Activated CD4-positive, alpha-beta T cell treated with anti-CD3 and anti-CD28 coated beads, Interleukin-2, amount 50 U/mL, for 16 hours (primary cell): ENCODE results near the gene CHCHD6.

Experiments used
- DNase-seq: peaks from one replicate; pipeline ENCODE4 v3.0.0-alpha.2; 2020

Gene CHCHD6

DNA sequence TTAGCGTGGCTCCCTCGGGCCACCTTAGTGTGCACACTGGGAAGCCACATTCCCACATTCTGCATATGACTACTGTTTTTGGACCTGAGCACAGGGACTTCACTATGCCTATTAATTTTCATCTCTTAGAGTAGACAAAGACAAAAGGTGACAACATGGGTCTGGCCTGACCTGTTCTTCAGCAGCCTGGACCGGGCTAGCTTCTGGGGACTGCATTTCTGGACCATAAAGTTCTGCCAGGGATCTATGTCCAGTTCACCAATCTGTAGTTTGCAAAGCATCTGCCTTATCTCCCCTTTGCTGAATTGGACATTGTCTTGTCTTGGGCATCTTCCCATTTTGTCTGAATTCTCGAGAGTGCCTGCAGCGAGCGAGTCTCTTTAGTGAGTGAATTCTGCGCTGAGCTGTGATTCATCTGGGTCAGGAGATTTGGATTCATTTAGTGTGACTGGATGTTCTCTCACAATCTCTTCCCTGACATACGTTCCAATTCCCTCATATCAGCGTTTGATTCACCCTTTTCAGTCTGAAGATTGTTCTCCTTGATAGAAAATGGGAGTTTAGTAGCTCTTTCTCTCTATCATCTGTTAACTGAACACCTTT lies 166.7 kb downstream of the CHCHD6 start:
- no peak for DNase-seq

- DNase-seq = no peak
Observed at GRCh38 chr3:126872701-126873342, 168.8 kb downstream of the CHCHD6 start.

GRCh38 chr3:126873416-126873815 lies 169.4 kb downstream of the CHCHD6 start:
- DNase-seq = no peak

- DNase-seq = no peak
Observed at GRCh38 chr3:126878664-126879063, 174.6 kb downstream of the CHCHD6 start.

GRCh38 chr3:126880901-126881300 lies 176.9 kb downstream of the CHCHD6 start:
- no peak for DNase-seq

DNA sequence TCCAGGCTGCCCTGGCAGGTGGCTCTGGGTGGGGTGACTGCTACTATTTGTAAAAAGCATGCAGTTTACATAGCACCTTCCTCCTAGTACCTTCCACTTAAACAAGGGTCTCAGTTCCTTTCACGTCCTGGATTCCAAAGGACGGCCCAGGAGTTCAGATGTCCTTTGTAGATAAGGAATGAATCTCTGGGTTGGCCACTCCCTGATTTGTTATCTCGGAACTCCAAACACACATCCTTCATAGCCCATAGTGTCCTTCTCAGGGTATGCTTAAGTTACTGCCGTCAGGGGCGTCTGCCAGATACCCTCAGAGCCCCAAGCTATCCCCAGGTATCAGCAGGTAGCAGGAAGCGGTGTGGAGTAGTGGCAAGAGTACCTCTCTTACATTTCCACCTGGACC lies 177.8 kb downstream of the CHCHD6 start:
- DNase-seq = no peak

DNA sequence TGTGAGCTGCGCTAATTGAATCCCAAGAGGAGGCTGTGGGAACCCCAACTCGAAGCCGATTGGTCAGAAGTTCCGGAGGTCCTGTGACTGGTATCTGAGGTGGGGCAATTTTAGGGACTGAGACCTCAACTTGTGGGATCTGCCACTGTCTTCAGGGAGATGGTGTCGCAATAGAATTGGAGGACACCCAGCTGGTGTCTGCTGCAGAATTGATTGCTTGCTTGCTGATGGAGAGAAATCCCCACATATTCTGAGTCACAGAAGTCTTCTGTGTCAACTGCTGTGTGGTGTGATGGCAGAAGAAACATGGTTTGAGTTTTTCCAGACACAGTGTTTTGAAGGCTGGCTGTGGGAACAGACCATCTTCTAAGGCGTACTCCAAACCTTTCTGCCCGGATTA lies 179.2 kb downstream of the CHCHD6 start:
- DNase-seq = no peak

- no peak for DNase-seq
Observed at GRCh38 chr3:126885425-126885824, 181.4 kb downstream of the CHCHD6 start.

GRCh38 chr3:126886217-126886616 lies 182.2 kb downstream of the CHCHD6 start:
- no peak for DNase-seq

GRCh38 chr3:126887686-126888085 lies 183.6 kb downstream of the CHCHD6 start:
- no peak for DNase-seq

DNA sequence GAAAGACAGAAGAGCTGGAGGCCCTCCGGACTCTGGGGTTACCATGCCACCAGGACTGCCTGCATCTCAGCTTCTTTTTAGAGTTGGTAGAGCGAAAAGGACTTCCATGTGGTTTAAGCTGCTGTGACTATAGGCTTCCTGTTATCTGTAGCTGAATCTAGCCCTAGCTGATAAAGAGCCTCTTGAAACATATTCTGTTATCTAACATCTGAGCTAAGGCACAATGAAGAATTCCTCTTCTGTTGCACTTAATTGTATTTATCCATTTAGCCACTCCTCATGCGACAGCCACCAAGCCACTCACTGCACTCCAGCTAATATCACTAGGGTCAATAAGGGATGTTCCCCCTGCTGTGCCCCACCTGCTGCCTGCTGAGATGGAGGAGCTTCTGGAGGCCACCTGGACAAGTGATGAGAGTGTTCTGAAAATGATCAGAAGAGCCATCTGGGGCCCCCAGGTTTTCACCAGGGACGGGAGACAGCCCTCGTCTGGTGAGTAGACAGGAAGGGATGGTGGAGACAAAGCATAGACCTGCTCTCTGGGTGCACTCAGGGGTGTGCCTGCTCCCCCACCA lies 184.2 kb downstream of the CHCHD6 start:
- no peak for DNase-seq

GRCh38 chr3:126889276-126890201 lies 185.5 kb downstream of the CHCHD6 start:
- DNase-seq = no peak

DNA sequence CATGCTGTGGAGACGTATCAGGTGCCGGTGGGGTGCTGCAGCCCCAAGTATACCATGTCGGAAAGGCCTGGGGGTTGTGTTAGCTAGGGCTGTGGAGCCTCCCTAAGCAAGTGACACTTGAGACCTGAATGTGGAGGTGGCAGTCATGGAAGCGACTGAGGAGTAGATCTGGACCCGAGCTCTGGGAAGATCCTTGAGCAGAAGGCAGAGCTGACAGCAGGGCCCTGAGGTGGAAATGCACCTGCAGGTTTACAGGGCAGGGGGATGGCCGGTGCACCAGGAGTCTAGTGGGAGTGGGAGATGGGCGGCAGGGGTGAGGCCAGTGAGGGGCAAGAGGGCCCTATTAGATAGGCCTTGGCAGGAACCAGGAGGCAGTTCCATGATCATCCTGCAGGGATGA lies 187.1 kb downstream of the CHCHD6 start:
- DNase-seq = no peak

GRCh38 chr3:126891791-126892190 lies 187.8 kb downstream of the CHCHD6 start:
- DNase-seq = no peak

GRCh38 chr3:126893651-126894050 lies 189.6 kb downstream of the CHCHD6 start:
- DNase-seq = no peak

DNA sequence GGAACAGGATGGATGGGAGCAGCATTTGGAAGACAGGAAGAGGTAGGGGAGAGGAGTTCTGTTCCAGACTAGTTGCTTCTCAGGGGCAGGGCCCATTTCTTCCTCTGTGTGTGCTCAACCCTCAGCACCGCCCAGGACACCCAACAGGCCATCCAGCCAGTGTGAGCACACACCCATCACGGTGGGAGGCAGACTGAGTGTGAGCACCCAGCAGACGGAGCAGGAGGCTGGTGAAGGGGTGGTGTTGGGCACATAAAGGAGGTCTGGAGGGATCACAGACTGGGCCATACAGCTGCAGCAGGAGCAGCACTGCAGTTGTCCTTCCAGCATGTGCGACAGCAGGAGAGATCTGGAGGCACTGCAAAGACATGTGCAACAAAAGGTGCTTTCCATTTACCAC lies 190.4 kb downstream of the CHCHD6 start:
- no peak for DNase-seq

DNA sequence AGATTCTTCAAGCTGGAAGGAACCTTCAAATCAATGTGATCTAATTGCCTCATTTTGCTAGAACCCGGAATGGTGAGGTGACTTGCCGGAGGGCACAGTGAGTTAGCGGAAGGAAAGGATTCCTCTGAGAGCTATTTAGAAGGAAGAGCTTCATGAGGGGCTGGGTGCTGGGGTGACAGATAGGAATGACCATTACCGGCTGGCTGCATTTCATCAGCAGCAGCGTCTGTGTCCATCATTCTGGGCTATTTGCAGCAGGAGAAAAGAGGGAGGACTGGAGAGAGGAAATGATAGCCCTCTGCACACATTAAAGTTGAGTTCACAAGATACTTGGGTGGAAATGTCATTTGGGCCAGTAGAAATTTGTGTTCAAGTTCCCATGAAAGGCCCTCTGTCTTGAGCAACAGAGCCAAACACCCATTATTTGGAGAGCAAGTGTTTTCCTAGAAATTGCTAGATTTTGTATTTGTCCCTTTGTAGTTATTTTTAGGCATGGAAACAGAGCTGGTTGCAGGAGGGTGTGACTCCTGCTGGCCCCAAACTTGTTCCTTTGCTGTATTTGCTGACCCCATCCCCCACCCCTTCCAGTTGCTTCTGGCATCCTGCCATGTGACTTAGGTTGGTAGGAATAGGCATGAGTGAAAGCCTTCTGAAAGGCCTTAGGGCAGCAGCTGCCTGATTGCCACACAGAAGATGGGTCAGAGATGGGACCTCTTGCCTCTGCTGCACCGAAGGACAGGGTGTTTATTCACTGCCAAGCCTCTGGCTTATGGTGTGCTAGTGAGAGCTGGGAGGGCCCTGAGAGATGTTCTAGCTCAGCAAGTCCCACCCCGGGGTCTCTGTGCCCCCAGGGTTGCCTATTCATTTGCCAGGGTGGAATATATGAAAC lies 191.4 kb downstream of the CHCHD6 start:
- no peak for DNase-seq

GRCh38 chr3:126896067-126896441 lies 192.0 kb downstream of the CHCHD6 start:
- DNase-seq = no peak

DNA sequence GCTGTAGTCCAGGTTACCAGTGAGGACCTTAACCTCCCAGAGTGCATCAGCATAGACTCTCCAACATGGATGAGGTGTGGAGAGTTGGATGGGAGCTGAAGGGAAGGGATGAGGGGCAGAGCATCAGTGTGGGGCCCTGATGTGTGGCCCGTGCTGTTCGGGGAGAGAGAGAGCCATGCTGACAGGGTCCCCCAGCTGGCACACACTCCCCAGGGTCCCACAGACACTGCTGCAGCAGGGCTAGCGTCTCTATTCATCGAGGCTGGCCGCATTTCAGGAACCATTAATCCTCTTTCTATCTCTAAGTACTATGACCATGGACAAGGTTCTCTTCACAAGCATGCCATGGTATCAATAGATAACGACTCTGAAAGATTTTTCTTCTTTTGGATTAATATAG lies 192.9 kb downstream of the CHCHD6 start:
- DNase-seq = no peak

DNA sequence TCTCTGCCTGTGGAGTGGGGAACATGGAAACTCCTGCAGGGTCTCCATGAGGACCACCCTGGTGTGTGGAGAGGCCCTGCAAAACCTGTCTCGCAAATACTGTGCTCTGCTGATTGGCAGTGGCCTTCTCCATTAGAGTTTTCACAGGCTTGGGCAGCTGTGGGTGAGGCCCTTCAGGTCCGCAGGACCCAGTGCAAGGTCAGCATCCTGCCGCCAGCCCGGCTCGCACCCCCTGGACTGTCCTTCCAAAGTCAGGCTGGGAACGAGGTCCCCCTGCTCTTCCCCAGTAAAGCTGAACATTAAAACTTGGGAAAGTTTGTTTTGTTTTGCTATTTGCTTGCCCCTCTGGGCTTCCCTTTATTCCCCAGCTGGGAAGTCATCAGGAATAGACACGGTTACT lies 193.9 kb downstream of the CHCHD6 start:
- no peak for DNase-seq

- no peak for DNase-seq
Observed at GRCh38 chr3:126900859-126901540, 197.0 kb downstream of the CHCHD6 start.

DNA sequence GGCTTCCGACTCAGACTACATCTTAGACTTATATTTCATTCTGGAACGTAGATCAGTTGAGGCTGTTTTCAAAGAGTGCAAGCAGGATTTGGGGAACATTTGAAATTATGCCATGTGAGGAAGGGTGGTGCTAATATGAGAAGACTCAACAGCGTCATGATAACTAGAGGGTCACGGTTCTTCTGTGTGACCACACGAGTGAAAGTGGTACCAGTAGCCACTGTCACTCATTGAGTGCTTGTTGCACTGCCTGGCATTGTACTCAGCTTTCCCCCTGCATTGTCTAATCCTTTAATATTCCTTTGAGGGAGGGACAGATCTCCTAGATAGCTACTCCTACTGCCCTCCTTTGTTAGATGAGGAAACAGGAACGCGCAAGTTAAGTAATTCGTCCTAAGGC lies 197.6 kb downstream of the CHCHD6 start:
- DNase-seq = no peak
